ENCODE measurements around the gene UBTD2.
"Not testable (repeated sequence)": the region's sequence is repeated elsewhere in the genome, so short reads cannot be mapped to it uniquely, and the experiment has no call there.

The UBTD2 gene

DNA sequence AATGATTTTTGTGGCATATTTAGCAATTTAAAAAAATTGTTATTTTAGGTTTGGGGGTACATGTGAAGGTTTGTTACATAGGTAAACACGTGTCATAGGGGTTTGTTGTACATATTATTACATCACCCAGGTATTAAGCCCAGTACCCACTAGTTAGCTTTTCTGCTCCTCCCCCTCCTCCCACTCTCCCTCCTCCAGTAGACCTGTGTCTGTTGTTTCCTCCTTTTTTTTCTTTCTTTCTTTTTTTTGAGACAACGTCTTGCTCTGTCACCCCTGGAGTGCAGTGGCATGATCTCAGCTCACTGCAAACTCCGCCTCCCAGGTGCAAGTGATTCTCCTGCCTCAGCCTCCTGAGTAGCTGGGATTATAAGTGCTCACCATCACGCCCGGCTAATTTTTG lies 8.3 kb upstream of the UBTD2 start:
- not testable (repeated sequence) for FAIRE-seq

DNA sequence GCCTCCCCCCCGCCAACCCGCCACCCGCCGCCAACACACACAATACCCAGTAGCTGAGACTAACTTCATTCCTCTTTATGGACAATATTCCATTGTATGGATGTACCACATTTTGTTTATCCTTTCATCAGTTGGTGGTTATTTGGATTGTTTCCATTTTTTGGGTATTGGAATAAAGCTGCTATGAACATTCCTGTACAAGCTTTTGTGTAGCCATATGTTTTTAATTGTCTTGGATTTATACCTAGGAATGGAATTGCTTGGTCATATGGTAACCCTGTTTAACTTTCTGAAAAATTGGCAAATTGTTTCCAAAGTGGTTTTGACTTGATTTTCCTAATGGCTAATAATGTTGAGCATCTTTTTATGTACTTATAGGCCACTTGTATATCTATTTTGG lies 4.9 kb upstream of the UBTD2 start:
- no peak for FAIRE-seq

- FAIRE-seq, result not testable (repeated sequence)
These were observed 3.6 kb upstream of the UBTD2 start for GRCh38 chr5:172287140-172287539.

DNA sequence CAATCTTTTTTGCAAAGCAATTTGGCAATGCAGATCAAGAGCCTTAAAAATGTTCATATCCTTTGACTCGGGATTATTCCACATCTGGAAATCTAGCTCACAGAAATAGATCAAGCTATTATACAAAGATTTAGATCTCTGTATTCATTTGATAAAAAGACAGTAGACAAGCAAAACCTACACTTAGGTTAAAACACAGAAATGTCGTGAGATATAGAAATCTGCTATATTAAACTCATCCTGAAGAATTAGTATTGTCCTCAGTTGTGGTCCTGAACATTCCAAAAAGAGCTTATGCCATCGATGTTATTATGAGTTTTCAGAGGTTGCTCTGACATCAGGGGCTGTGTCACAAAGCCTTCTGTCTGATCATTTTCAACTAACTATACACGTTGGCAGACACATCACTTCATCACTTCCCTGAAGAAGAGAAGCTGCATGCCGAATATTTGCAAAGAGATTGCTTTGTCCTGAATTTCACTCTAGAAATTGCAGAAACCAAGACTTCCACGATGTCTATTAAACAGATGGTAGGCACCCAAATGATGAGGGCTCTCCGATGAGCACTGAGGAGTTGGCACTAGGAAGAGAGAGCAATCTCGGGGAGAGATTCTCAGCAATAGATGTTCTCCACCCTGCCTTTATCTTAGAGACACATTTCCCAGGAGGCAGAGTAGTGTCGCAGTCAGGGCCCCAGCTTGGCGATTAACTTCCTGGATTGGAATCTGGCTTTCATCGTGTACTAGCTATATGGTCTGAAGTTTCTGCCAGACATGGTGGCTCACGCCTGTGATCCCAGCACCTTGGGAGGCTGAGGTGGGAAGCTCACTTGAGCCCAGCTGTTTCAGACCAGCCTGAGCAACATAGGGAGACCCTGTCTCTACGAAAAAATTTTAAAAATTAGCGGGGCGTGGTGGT lies 1.9 kb upstream of the UBTD2 start:
- no peak for FAIRE-seq

DNA sequence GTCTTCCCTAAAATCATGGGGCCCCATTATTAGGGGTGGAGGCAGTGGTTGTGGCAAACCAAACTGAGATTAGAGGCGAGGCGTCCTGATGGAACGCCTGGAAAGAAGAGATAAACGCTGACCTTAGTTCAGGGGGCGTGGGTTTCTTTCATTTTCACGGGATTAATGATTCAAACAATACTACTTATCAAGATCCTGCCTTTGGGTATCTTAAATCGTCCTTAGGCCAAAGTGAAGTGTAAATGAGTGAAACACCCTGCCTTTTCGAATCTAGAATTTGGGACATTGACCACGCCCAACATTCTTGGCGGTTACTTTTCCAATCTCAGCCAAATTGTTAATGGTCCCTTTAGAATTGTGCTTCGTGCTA lies 1.0 kb upstream of the UBTD2 start:
- FAIRE-seq, result no peak

- FAIRE-seq, result no peak
These were observed 472 bp upstream of the UBTD2 start for GRCh38 chr5:172283862-172284610.

DNA sequence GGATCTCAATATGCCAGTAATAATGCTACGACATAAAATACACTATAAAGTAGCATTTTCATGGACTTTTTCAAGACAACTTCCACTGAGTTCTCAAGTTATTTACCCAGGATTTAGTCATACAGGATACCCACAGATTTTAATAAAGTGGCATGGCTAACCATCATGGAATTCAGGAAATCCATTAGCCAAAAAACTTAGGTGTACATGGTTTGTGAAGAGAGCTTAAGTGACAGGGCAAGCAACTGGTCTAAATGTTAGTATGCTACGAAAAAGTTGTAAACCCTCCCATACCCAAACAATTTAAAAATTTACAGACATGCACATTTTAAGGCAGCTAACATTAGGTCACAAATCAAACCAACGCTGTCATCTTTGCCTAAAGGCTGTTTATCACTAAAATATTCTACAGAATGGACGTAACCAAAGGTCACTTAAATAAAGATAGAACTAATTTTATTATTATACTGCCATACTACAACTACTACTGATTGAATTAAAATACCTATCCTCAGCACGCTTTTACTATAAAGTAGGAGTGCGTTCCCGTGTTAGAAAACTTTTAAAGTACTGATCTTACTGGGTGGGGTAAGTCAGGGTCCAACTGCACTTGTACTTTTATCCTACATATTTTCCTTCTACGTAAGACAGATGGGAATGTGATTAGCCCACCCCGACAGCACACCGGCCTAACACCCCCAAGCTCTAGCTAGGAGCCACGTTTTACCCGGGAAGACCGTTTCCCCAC lies 1.1 kb downstream of the UBTD2 start:
- FAIRE-seq, result peak; percentile 9

DNA sequence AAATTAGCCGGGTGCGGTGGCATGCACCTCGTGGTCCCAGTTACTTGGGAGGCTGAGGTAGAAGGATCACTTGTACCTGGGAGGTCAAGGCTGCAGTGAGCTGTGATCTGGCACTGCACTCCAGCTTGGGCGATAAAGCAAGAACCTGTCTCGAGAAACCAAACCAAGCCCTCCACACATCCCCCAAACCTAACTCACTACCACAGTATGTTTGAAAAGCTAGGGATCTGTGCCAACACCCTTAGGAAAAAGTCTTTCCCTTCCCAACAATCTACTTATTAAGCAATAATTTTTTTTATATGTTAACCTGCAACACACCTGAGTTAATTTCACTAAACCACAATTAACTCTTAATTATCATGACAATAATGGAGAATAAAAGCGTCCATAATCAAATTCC lies 2.2 kb downstream of the UBTD2 start:
- no peak for FAIRE-seq

DNA sequence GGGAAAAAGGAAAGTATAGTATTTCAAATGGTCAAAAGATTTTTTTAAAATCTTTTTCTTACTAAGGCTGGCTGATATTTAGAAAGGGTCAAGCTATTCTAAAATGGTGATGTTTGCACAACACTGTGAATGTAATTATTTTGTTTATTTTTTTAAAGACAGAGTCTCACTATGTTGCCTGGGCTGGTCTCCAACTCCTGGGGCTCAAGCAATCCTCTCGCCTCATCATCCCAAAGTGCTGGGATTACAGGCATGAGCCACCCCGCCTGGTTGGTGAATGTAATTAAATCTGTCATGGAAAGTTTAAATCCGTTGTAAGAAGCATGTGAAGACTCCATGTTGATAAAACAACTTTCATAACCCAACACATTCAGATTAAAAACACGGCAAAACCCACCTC lies 2.6 kb downstream of the UBTD2 start:
- FAIRE-seq, result no peak

DNA sequence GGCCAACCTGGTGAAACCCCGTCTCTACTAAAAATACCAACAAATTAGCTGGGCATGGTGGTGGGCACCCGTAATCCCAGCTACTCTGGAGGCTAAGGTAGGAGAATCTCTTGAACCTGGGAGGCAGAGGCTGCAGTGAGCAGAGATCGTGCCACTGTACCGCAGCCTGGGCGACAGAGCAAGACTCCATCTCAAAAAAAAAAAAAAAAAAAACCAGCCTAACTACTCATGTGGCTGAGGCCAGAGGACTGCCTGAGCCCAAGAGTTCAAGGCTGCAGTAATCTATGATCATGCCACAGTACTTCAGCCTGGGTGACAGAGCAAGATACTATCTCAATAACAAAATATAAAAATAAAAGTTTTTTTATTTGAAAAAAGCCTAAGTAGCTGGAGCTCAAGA lies 3.2 kb downstream of the UBTD2 start:
- FAIRE-seq, result no peak

DNA sequence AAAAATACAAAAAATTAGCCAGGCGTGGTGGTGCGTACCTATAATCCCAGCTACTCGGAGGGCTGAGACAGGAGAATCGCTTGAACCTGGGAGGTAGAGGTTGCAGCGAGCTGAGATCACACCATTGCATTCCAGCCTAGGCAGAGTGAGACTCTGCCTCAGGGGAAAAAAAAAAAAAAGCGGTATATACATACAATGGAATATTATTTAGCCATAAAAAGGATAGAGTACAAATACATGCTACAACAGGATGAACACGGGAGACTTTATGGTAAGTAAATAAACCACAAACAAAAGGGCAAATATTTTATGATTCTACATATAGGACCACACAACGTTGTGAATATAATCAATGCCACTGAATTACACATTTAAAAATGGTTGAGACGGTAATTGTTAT lies 5.2 kb downstream of the UBTD2 start:
- no peak for FAIRE-seq

DNA sequence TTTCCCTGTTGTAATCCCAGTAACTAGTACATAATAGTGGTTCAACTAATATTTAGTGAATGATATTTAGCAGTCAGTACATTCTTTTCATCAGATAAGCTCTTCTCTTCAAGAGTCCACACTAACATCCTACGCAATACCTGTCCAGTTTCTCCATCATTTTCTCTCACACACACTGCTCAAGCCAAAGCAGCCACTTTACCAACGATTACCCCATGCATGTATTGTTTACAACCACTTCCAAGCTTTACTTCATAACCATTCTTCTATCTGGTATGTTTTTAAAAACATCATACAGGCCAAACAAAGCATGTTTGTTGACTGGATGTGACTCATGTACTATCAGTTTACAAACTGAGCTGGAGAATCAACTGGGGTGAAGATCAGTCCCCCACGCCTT lies 7.3 kb downstream of the UBTD2 start:
- FAIRE-seq, result no peak

DNA sequence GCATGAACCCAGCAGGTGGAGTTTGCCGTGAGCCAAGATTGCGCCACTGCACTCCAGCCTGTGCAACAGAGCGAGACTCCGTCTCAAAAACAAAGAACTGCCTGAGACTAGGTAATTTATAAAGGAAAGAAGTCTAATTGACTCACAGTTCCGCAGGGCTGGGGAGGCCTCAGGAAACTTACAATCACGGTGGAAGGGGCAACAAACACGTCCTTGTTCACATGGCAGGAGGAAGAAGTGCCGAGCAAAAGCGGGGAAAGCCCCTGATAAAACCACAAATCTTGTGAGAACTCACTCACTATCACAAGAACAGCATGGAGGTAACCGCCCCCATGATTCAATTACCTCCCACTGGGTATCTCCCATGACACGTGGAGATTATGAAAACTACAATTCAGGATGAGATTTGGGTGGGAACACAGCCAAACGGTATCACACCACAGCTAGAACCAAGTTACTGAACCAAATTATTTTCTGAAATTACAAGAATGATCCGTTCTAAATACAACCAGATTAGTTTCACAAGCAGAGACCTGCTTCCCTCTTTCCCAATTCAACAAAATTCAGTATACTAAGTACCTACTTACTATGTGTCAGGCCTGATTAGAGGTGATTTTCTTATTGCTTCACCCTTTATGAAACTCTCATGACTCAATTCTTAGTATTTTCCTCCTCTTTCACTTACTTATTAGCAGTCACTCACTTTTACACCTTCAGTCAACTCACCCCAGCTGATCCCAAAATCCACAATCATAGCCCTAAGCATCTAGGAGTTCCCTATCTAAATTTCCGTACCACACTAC lies 8.4 kb downstream of the UBTD2 start:
- FAIRE-seq, result no peak

- no peak for FAIRE-seq
These were observed 15.6 kb downstream of the UBTD2 start for GRCh38 chr5:172267943-172268342.

DNA sequence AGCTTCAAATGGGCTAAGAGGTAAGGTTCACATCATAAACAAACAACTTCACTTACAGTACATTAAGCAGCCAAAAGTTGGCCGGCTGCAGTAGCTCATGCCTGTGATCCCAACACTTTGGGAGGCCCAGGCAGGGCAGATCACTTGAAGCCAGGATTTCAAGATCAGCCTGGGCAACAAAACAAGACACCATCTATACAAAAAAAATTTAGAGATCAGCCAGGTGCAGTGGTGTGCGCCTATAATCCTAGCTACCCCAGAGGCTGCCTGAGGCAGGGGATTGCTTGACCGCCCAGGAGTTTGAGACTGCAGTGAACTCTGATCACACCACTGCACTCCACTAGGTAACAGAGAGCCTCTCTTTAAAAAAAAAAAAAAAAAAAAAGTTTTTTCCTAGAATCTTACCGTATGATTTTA lies 16.9 kb downstream of the UBTD2 start:
- no peak for FAIRE-seq

DNA sequence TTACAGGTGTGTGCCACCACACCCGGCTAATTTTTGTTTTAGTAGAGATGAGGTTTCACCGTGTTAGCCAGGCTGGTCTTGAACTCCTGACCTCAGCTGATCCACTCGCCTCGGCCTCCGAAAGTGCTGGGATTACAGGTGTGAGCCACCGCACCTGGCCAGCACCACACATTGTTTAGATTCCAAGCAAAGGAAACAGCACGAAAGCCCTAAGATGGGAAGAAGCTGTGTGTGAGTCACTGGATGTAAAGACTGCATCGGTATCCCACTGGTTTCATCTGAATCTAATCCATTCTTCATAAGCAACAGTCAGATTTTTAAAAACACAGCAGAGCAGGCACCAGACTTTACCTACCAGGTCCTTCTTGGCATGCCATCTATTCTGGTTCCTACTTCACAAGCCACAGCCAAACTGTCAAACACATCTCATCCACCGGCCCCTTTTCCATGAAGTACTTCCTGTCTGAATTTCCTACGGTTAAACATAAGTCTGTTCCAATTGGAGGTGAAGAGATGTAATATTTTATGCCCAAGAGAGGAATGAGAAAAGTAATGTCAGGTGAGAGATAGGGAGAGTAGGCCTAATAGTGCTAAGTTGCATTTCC lies 17.4 kb downstream of the UBTD2 start:
- FAIRE-seq, result no peak

- peak; percentile 36 for FAIRE-seq
These were observed 18.7 kb downstream of the UBTD2 start for GRCh38 chr5:172264815-172265395.

GRCh38 chr5:172255444-172255843 lies 28.1 kb downstream of the UBTD2 start:
- no peak for FAIRE-seq

- no peak for FAIRE-seq
These were observed 31.1 kb downstream of the UBTD2 start for GRCh38 chr5:172252501-172252900.

- FAIRE-seq, result no peak
These were observed 32.1 kb downstream of the UBTD2 start for GRCh38 chr5:172251419-172251818.

DNA sequence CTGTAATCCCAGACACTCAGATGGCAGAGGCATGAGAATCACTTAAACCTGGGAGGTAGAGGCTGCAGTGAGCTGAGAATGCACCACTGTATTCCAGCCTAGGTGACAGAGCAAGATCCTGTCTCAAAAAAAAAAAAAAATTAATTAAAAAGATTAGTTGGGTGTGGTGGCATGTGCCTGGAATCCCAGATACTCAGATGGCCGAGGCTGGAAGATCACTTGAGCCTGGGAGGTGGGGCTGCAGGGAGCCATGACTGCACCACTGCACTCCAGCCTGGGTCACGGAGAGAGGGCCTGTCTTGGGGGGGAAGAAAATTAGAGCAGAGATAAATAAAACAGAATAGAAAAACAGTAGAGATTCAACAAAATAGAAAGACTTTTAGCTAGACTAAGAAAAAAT lies 34.9 kb downstream of the UBTD2 start:
- FAIRE-seq, result no peak

- no peak for FAIRE-seq
These were observed 37.9 kb downstream of the UBTD2 start for GRCh38 chr5:172245703-172246125.
